Neural cell (in vitro differentiated cells): Measurements from ENCODE around the gene ESR2. TPM values are rescaled to one million over a fixed set of nuclear protein-coding genes. Genes with fewer than 3 reads are reported as not detected.

ENCODE experiments used
- H2AFZ ChIP-seq: fragments of 200-600, 300-800 bp; sonication (generic), shearing (Covaris generic); 2 replicates; pipeline ENCODE4 v1.6.0; 2014; ENCODE audit warnings: low read depth, mild to moderate bottlenecking, antibody characterized with exemption, low read length, moderate library complexity
- H3F3A ChIP-seq: fragments of 200-600 bp; shearing (Covaris generic); 2 replicates; pipeline ENCODE4 v1.6.1; 2016; ENCODE audit warnings: mild to moderate bottlenecking, moderate library complexity, mixed read lengths, antibody characterized with exemption, low read length; ENCODE audit not compliant: insufficient read depth, poor library complexity, severe bottlenecking
- H3K27ac ChIP-seq: fragments of 200-600, 300-800 bp; sonication (generic), shearing (Covaris generic); 2 replicates; pipeline ENCODE4 v1.5.1; 2014; ENCODE audit warnings: mild to moderate bottlenecking, low read length, moderate library complexity
- H3K27me3 ChIP-seq: fragments of 300-800, 200-600 bp; sonication (generic), shearing (Covaris generic); 2 replicates; pipeline ENCODE4 v1.6.0; 2014; ENCODE audit warnings: mild to moderate bottlenecking, low read depth, low read length, moderate library complexity; ENCODE audit not compliant: insufficient read depth
- H3K36me3 ChIP-seq: fragments of 300-800, 200-600 bp; sonication (generic), shearing (Covaris generic); 2 replicates; pipeline ENCODE4 v1.5.1; 2014; ENCODE audit warnings: mild to moderate bottlenecking, antibody characterized with exemption, low read length, moderate library complexity; ENCODE audit not compliant: insufficient read depth
- H3K4me2 ChIP-seq: fragments of 300-800, 200-600 bp; sonication (generic), shearing (Covaris generic); 2 replicates; pipeline ENCODE4 v1.6.0; 2014; ENCODE audit warnings: mild to moderate bottlenecking, low read length
- H3K4me3 ChIP-seq: fragments of 300-800, 200-600 bp; sonication (generic), shearing (Covaris generic); 2 replicates; pipeline ENCODE4 v1.5.1; 2014; ENCODE audit warnings: mild to moderate bottlenecking, low read length, moderate library complexity
- H3K79me2 ChIP-seq: fragments of 200-600 bp; shearing (Covaris generic); replicated peaks from 2 replicates; pipeline ENCODE4 v1.6.0; 2014; ENCODE audit warnings: mild to moderate bottlenecking, low read length, moderate library complexity; ENCODE audit not compliant: insufficient read depth
- H3K9ac ChIP-seq: fragments of 300-800, 200-600 bp; sonication (generic), shearing (Covaris generic); 2 replicates; pipeline ENCODE4 v1.6.1; 2016; ENCODE audit warnings: mild to moderate bottlenecking, low read length, mixed read lengths
- H3K9me2 ChIP-seq: fragments of 200-600 bp; shearing (Covaris generic); 2 replicates; pipeline ENCODE4 v1.6.1; 2016; ENCODE audit warnings: mild to moderate bottlenecking, low read length, mixed read lengths; ENCODE audit not compliant: insufficient read depth
- H3K9me3 ChIP-seq: fragments of 200-600, 300-800 bp; sonication (generic), shearing (Covaris generic); 2 replicates; pipeline ENCODE4 v1.6.1; 2016; ENCODE audit warnings: mild to moderate bottlenecking, mixed run types, low read length, moderate library complexity, mixed read lengths
- H4K20me1 ChIP-seq: fragments of 200-600 bp; shearing (Covaris generic); 2 replicates; pipeline ENCODE4 v1.6.1; 2016; ENCODE audit warnings: mild to moderate bottlenecking, mixed run types; ENCODE audit not compliant: insufficient read depth
- EP300 ChIP-seq: fragments of 450-650 bp; conservative IDR thresholded peaks from 2 replicates; pipeline ENCODE4 v1.6.1; 2014; ENCODE audit warnings: antibody characterized with exemption, mild to moderate bottlenecking, moderate library complexity; ENCODE audit not compliant: poor library complexity, severe bottlenecking
- EZH2 ChIP-seq: fragments of 200-600, 300-800 bp; shearing (Covaris generic), sonication (generic); IDR thresholded peaks from 2 replicates; pipeline ENCODE4 v1.6.1; 2014; ENCODE audit warnings: antibody characterized with exemption, low read length, borderline replicate concordance, mild to moderate bottlenecking; ENCODE audit not compliant: insufficient read depth, poor library complexity, severe bottlenecking
- MXI1 ChIP-seq: fragments of 450-650 bp; conservative IDR thresholded peaks from 2 replicates; pipeline ENCODE4 v1.6.1; 2014; ENCODE audit warnings: antibody characterized with exemption, mild to moderate bottlenecking; ENCODE audit not compliant: poor library complexity, severe bottlenecking
- POLR2AphosphoS5 ChIP-seq: IDR thresholded peaks from 2 replicates; pipeline ENCODE4 v1.6.1; 2012
- RAD21 ChIP-seq: fragments of 450-650 bp; conservative IDR thresholded peaks from 2 replicates; pipeline ENCODE4 v1.6.1; 2014; ENCODE audit warnings: antibody characterized with exemption, mild to moderate bottlenecking, moderate library complexity
- REST ChIP-seq: IDR thresholded peaks from 2 replicates; pipeline ENCODE4 v1.6.1; 2012; ENCODE audit warnings: borderline replicate concordance
- SMC3 ChIP-seq: fragments of 450-650 bp; conservative IDR thresholded peaks from 2 replicates; pipeline ENCODE4 v1.6.1; 2014; ENCODE audit warnings: antibody characterized with exemption, mild to moderate bottlenecking, moderate library complexity; ENCODE audit not compliant: poor library complexity
- TAF1 ChIP-seq: IDR thresholded peaks from 2 replicates; pipeline ENCODE4 v1.6.1; 2012; ENCODE audit warnings: low read depth
- polyA plus RNA-seq: library from polyadenylated mRNA; depleted of rRNA; stranded (reverse); fragments of >200 nt; gene quantifications from 2 replicates; pipeline ENCODE4 v1.2.3, GENCODE V29; 2014
- TF ChIP-seq, protein P1 (sequence below): fragments of 450-650 bp; IDR thresholded peaks from 2 replicates; pipeline ENCODE4 v1.5.1; 2014; ENCODE audit warnings: antibody characterized with exemption, mild to moderate bottlenecking, moderate library complexity; ENCODE audit not compliant: poor library complexity, severe bottlenecking

Gene ESR2
- polyA plus RNA-seq, 1 donor from 2014 or later, result 0.35 TPM

DNA sequence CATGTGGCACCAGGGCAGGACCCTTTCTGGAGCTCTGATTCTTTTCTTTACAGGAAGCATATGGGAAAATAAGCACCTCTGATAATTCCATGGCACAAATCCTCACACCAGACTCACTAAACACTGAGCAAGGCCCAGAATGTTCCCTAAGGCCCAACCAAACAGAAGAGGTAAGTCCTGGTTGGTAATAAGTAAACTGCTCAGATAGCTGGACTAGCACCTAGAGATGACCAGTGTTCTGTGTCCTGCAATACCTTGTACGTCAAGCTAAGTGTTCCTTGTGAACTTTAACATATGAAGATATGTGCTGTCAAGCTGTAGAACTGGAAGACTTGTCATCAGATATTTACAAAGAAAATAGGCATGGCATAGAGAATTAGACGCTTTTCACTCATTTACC, 186.7 kb downstream of the ESR2 start:
- no peak overlapping the region for H3K4me3 ChIP-seq

DNA sequence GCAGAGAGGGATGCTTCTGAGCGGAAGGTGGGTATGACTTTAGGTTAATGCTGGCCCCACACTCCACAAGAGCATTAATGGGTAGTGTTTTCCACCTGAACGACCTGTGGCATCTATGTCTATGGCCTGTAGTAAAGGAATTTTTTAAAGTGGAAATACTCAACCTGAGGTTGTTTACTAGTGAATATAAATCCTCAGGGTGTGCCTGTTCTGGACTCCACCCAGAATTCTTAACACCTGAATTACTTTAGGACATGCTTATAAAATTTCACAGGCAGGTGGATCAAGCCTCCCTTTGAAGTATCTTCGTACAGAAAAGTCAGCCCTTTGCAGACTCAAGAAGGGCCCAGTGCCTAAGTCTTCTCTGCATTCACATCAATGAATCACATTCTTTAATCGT, 196.1 kb downstream of the ESR2 start:
- Histone ChIP-seq H4K20me1 (no peaks in the 10 kb centered on the region), H3K79me2 (no peaks in the 10 kb centered on the region), H3K27ac (no peak overlapping the region), H3K9me2 (no peaks in the 10 kb centered on the region), H3K4me3 (no peak overlapping the region), H3K4me2 (no peak overlapping the region), H3K9me3 (no peaks in the 10 kb centered on the region), H3K27me3 (no peaks in the 10 kb centered on the region), H2AFZ (no peak overlapping the region), H3F3A (no peaks in the 10 kb centered on the region), H3K9ac (no peak overlapping the region), H3K36me3 (no peaks in the 10 kb centered on the region)
- TF ChIP-seq, protein P1, sequence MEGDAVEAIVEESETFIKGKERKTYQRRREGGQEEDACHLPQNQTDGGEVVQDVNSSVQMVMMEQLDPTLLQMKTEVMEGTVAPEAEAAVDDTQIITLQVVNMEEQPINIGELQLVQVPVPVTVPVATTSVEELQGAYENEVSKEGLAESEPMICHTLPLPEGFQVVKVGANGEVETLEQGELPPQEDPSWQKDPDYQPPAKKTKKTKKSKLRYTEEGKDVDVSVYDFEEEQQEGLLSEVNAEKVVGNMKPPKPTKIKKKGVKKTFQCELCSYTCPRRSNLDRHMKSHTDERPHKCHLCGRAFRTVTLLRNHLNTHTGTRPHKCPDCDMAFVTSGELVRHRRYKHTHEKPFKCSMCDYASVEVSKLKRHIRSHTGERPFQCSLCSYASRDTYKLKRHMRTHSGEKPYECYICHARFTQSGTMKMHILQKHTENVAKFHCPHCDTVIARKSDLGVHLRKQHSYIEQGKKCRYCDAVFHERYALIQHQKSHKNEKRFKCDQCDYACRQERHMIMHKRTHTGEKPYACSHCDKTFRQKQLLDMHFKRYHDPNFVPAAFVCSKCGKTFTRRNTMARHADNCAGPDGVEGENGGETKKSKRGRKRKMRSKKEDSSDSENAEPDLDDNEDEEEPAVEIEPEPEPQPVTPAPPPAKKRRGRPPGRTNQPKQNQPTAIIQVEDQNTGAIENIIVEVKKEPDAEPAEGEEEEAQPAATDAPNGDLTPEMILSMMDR, result no peak
- no peak for TF ChIP-seq SMC3
- TF ChIP-seq EP300, result no peak
- TF ChIP-seq MXI1, result no peak
- TF ChIP-seq RAD21, result no peak
- no peak for TF ChIP-seq EZH2
- TF ChIP-seq TAF1, result no peak
- TF ChIP-seq REST, result no peak

More for the DNA sequence above, 186.7 kb downstream of the ESR2 start:
- no peaks in the 10 kb centered on the region for H3K9me3 ChIP-seq
- H3K79me2 ChIP-seq, result no peaks in the 10 kb centered on the region
- H4K20me1 ChIP-seq, result no peaks in the 10 kb centered on the region
- H3K27ac ChIP-seq, result no peak overlapping the region
- H2AFZ ChIP-seq, result no peak overlapping the region
- TF ChIP-seq REST (no peak), EZH2 (no peak), TAF1 (no peak), POLR2AphosphoS5 (no peak), MXI1 (no peak), SMC3 (no peak), EP300 (no peak), RAD21 (no peak)
- TF ChIP-seq, protein P1, result no peak
- H3K27me3 ChIP-seq, result no peaks in the 10 kb centered on the region
- no peaks in the 10 kb centered on the region for H3K36me3 ChIP-seq
- no peaks in the 10 kb centered on the region for H3F3A ChIP-seq
- H3K9me2 ChIP-seq, result no peaks in the 10 kb centered on the region
- no peak overlapping the region for H3K4me2 ChIP-seq
- H3K9ac ChIP-seq, result no peak overlapping the region
